IMR-90 (cell line): ENCODE data around the gene WNT2B.

Experiments used
- BHLHE40 ChIP-seq: fragments of 150-350 bp; IDR thresholded peaks from 2 replicates; pipeline ENCODE4 v1.6.1; 2016; ENCODE audit warnings: mild to moderate bottlenecking, low read depth, low read length
- MXI1 ChIP-seq: IDR thresholded peaks from 2 replicates; pipeline ENCODE4 v1.6.1; 2012; ENCODE audit warnings: low read depth, mild to moderate bottlenecking, low read length, moderate library complexity, borderline replicate concordance
- POLR2A ChIP-seq: IDR thresholded peaks from 2 replicates; pipeline ENCODE4 v1.6.1; 2012; ENCODE audit warnings: mild to moderate bottlenecking, low read depth, low read length
- RAD21 ChIP-seq: IDR thresholded peaks from 2 replicates; pipeline ENCODE4 v1.6.1; 2012; ENCODE audit warnings: low read length, improper control_type of control experiment
- TF ChIP-seq, protein P1 (sequence below): conservative IDR thresholded peaks from 2 replicates; pipeline ENCODE4 v1.5.1; 2012; ENCODE audit warnings: mild to moderate bottlenecking, low read depth, low read length, improper control_type of control experiment

DNA sequence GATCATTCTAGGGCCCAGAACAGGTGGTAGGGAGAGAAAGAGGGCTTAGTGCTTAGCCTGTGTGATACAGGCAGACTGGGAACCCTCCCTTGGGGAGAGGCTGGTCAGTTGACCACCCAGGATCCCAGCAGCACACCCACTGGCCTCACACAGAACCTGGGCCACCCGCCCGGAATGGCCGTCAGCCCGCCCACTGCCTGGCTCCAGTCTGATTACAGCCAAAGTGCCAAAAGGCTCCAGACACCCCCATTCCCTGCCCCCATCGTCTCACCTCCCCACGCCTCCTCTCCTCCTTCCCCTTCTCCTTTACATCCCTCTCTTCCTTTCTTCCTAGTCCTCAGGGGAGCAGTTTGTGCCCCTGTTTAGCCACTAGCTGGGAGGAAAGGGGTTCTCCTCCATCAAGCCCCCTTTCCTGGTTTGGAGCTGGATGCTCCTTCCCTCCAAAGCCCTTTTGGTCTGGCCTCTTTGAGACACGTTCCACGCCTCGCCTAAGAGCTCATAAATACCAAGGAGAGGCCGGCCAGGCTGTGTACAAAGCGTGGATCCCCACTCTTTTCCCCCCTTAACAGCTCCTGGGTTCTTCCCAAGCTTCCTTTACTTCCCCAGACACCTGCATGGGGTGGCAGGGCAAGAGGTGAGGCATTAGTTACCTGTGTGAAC lies 4.6 kb upstream of the WNT2B start:
- TF ChIP-seq, protein P1, sequence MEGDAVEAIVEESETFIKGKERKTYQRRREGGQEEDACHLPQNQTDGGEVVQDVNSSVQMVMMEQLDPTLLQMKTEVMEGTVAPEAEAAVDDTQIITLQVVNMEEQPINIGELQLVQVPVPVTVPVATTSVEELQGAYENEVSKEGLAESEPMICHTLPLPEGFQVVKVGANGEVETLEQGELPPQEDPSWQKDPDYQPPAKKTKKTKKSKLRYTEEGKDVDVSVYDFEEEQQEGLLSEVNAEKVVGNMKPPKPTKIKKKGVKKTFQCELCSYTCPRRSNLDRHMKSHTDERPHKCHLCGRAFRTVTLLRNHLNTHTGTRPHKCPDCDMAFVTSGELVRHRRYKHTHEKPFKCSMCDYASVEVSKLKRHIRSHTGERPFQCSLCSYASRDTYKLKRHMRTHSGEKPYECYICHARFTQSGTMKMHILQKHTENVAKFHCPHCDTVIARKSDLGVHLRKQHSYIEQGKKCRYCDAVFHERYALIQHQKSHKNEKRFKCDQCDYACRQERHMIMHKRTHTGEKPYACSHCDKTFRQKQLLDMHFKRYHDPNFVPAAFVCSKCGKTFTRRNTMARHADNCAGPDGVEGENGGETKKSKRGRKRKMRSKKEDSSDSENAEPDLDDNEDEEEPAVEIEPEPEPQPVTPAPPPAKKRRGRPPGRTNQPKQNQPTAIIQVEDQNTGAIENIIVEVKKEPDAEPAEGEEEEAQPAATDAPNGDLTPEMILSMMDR: no peak
- TF ChIP-seq MXI1 (no peak), RAD21 (no peak), POLR2A (no peak), BHLHE40 (no peak)
